BLaER1 (cell line): ENCODE measurements around the gene PIP5K1C.
A peak's percentile ranks its signal among the peaks of the same experiment; 100 is the strongest.

ENCODE experiments used
- H3K27ac ChIP-seq: shearing (Covaris generic); formaldehyde crosslinking; 2 replicates; pipeline ENCODE4 v1.8.1; 2022
- H3K27me3 ChIP-seq: shearing (Covaris generic); formaldehyde crosslinking; 2 replicates; pipeline ENCODE4 v1.8.1; 2022
- H3K36me3 ChIP-seq: shearing (Covaris generic); formaldehyde crosslinking; 2 replicates; pipeline ENCODE4 v1.8.1; 2022
- H3K4me1 ChIP-seq: shearing (Covaris generic); formaldehyde crosslinking; 2 replicates; pipeline ENCODE4 v1.8.1; 2022
- H3K4me2 ChIP-seq: shearing (Covaris generic); formaldehyde crosslinking; 2 replicates; pipeline ENCODE4 v1.8.1; 2022
- H3K4me3 ChIP-seq: shearing (Covaris generic); formaldehyde crosslinking; 2 replicates; pipeline ENCODE4 v1.8.1; 2022
- H3K9ac ChIP-seq: shearing (Covaris generic); formaldehyde crosslinking; 2 replicates; pipeline ENCODE4 v1.8.1; 2022
- H3K9me3 ChIP-seq: shearing (Covaris generic); formaldehyde crosslinking; 2 replicates; pipeline ENCODE4 v1.8.1; 2022
- H4K20me1 ChIP-seq: shearing (Covaris generic); formaldehyde crosslinking; 2 replicates; pipeline ENCODE4 v1.8.1; 2022
- Cebpa-rat ChIP-seq: shearing (Covaris generic); IDR thresholded peaks from 2 replicates; pipeline ENCODE4 v1.8.1; 2022

The PIP5K1C gene

GRCh38 chr19:3722443-3723109, 22.3 kb upstream of the PIP5K1C start:
- Histone ChIP-seq H3K4me3 (no peak overlapping the region), H3K9me3 (no peaks in the 10 kb centered on the region), H3K4me1 (peaks cover 35% of the 10 kb centered on the region), H3K9ac (no peak overlapping the region), H3K27ac (no peak overlapping the region), H3K36me3 (no peaks in the 10 kb centered on the region), H4K20me1 (no peaks in the 10 kb centered on the region), H3K4me2 (peak overlapping the region; percentile 75; the same call in 1 of the 2 replicates), H3K27me3 (peaks cover 29% of the 10 kb centered on the region)
- TF ChIP-seq Cebpa-rat = no peak

GRCh38 chr19:3721887-3722442, 21.7 kb upstream of the PIP5K1C start:
- Histone ChIP-seq H3K4me1 (peaks cover 35% of the 10 kb centered on the region), H3K36me3 (no peaks in the 10 kb centered on the region), H3K9ac (no peak overlapping the region), H3K4me3 (peak overlapping the region; percentile 53; the same call in 1 of the 2 replicates), H3K9me3 (no peaks in the 10 kb centered on the region), H3K27ac (no peak overlapping the region), H4K20me1 (no peaks in the 10 kb centered on the region), H3K27me3 (peaks cover 29% of the 10 kb centered on the region), H3K4me2 (peak overlapping the region; percentile 75)
- no peak for TF ChIP-seq Cebpa-rat

- H4K20me1 ChIP-seq = no peaks in the 10 kb centered on the region
- H3K9ac ChIP-seq = no peak overlapping the region
- no peak for TF ChIP-seq Cebpa-rat
- H3K27me3 ChIP-seq = peaks cover 29% of the 10 kb centered on the region
- no peaks in the 10 kb centered on the region for H3K36me3 ChIP-seq
- H3K4me1 ChIP-seq = peaks cover 35% of the 10 kb centered on the region
- H3K4me3 ChIP-seq = peak overlapping the region; percentile 53; the same call in 1 of the 2 replicates
- no peak overlapping the region for H3K27ac ChIP-seq
- H3K4me2 ChIP-seq = peak overlapping the region; percentile 75
- H3K9me3 ChIP-seq = no peaks in the 10 kb centered on the region
Observed at GRCh38 chr19:3721131-3721886, 21.0 kb upstream of the PIP5K1C start.

GRCh38 chr19:3720349-3720917, 20.2 kb upstream of the PIP5K1C start:
- Histone ChIP-seq H4K20me1 (no peaks in the 10 kb centered on the region), H3K27me3 (peaks cover 29% of the 10 kb centered on the region), H3K27ac (no peak overlapping the region), H3K9ac (no peak overlapping the region), H3K4me1 (peaks cover 35% of the 10 kb centered on the region), H3K36me3 (no peaks in the 10 kb centered on the region), H3K9me3 (no peaks in the 10 kb centered on the region), H3K4me3 (no peak overlapping the region), H3K4me2 (no peak overlapping the region)
- TF ChIP-seq Cebpa-rat = no peak

GRCh38 chr19:3719868-3720267, 19.6 kb upstream of the PIP5K1C start:
- TF ChIP-seq Cebpa-rat = no peak
- Histone ChIP-seq H3K36me3 (no peaks in the 10 kb centered on the region), H3K4me1 (peaks cover 30% of the 10 kb centered on the region), H3K9me3 (no peaks in the 10 kb centered on the region), H3K27me3 (peaks cover 29% of the 10 kb centered on the region), H3K4me2 (no peak overlapping the region), H3K27ac (no peak overlapping the region), H4K20me1 (no peaks in the 10 kb centered on the region), H3K9ac (no peak overlapping the region), H3K4me3 (no peak overlapping the region)

- Histone ChIP-seq H4K20me1 (no peaks in the 10 kb centered on the region), H3K9me3 (no peaks in the 10 kb centered on the region), H3K4me1 (peaks cover 20% of the 10 kb centered on the region), H3K4me2 (no peak overlapping the region), H3K27ac (no peak overlapping the region), H3K4me3 (no peak overlapping the region), H3K9ac (no peak overlapping the region), H3K36me3 (no peaks in the 10 kb centered on the region), H3K27me3 (peaks cover 8% of the 10 kb centered on the region)
- TF ChIP-seq Cebpa-rat = no peak
Observed at GRCh38 chr19:3716147-3716668, 15.9 kb upstream of the PIP5K1C start.

GRCh38 chr19:3712663-3713611, 12.7 kb upstream of the PIP5K1C start:
- peak overlapping the region; percentile 36 for H3K4me2 ChIP-seq
- no peak overlapping the region for H3K9ac ChIP-seq
- no peak overlapping the region for H3K4me3 ChIP-seq
- no peak for TF ChIP-seq Cebpa-rat
- no peaks in the 10 kb centered on the region for H3K9me3 ChIP-seq
- H3K36me3 ChIP-seq = no peaks in the 10 kb centered on the region
- no peak overlapping the region for H3K27ac ChIP-seq
- H4K20me1 ChIP-seq = no peaks in the 10 kb centered on the region
- peaks cover 13% of the 10 kb centered on the region for H3K4me1 ChIP-seq
- no peaks in the 10 kb centered on the region for H3K27me3 ChIP-seq

GRCh38 chr19:3710265-3710812, 10.1 kb upstream of the PIP5K1C start:
- no peak for TF ChIP-seq Cebpa-rat
- Histone ChIP-seq H3K4me1 (peaks cover 13% of the 10 kb centered on the region), H3K27me3 (no peaks in the 10 kb centered on the region), H3K27ac (no peak overlapping the region), H3K9ac (no peak overlapping the region), H3K4me3 (no peak overlapping the region), H3K4me2 (no peak overlapping the region), H4K20me1 (no peaks in the 10 kb centered on the region), H3K9me3 (no peaks in the 10 kb centered on the region), H3K36me3 (no peaks in the 10 kb centered on the region)
